GM23248 (cell line): ENCODE measurements around the gene EMC9. TPM values are rescaled to one million over a fixed set of nuclear protein-coding genes. Genes with fewer than 3 reads are reported as not detected.

Experiments used
- DNase-seq: peaks from one replicate; pipeline ENCODE4 v3.0.0-alpha.2; 2015
- H2AFZ ChIP-seq: fragments of 200-600 bp; sonication (generic); 2 replicates; pipeline ENCODE4 v1.6.1; 2016; ENCODE audit warnings: antibody characterized with exemption
- H3F3A ChIP-seq: fragments of 200-600 bp; sonication (generic); 2 replicates; pipeline ENCODE4 v1.6.1; 2016; ENCODE audit warnings: mild to moderate bottlenecking, antibody characterized with exemption, mixed run types; ENCODE audit not compliant: insufficient read depth
- H3K27ac ChIP-seq: fragments of 200-600 bp; sonication (generic); 2 replicates; pipeline ENCODE4 v1.5.1; 2016; ENCODE audit warnings: mild to moderate bottlenecking
- H3K27me3 ChIP-seq: fragments of 200-600 bp; sonication (generic); replicated peaks from 2 replicates; pipeline ENCODE4 v1.6.1; 2016; ENCODE audit warnings: mild to moderate bottlenecking; ENCODE audit not compliant: insufficient read depth
- H3K36me3 ChIP-seq: fragments of 200-600 bp; sonication (generic); 2 replicates; pipeline ENCODE4 v1.6.1; 2016; ENCODE audit warnings: low read depth, mild to moderate bottlenecking
- H3K4me1 ChIP-seq: fragments of 200-600 bp; sonication (generic); 2 replicates; pipeline ENCODE4 v1.6.1; 2016; ENCODE audit warnings: mild to moderate bottlenecking; ENCODE audit not compliant: insufficient read depth
- H3K4me2 ChIP-seq: fragments of 200-600 bp; sonication (generic); one replicate; pipeline ENCODE4 v1.6.1; 2016; ENCODE audit warnings: mild to moderate bottlenecking; ENCODE audit not compliant: unreplicated experiment
- H3K4me3 ChIP-seq: fragments of 200-600 bp; sonication (generic); 2 replicates; pipeline ENCODE4 v1.5.1; 2016; ENCODE audit warnings: mild to moderate bottlenecking
- H3K79me2 ChIP-seq: fragments of 200-600 bp; sonication (generic); 2 replicates; pipeline ENCODE4 v1.6.1; 2016; ENCODE audit warnings: mild to moderate bottlenecking; ENCODE audit not compliant: insufficient read depth
- H3K9ac ChIP-seq: fragments of 200-600 bp; sonication (generic); 2 replicates; pipeline ENCODE4 v1.6.1; 2016; ENCODE audit warnings: mild to moderate bottlenecking
- H3K9me2 ChIP-seq: fragments of 200-600 bp; sonication (generic); 2 replicates; pipeline ENCODE4 v1.6.1; 2016; ENCODE audit warnings: mixed run types, mild to moderate bottlenecking, moderate library complexity; ENCODE audit not compliant: insufficient read depth
- H3K9me3 ChIP-seq: fragments of 200-600 bp; sonication (generic); one replicate; pipeline ENCODE4 v1.6.1; 2017; ENCODE audit warnings: low read depth
- H4K20me1 ChIP-seq: fragments of 200-600 bp; sonication (generic); 2 replicates; pipeline ENCODE4 v1.6.0; 2016; ENCODE audit not compliant: insufficient read depth
- EZH2 ChIP-seq: fragments of 200-600 bp; sonication (generic); IDR thresholded peaks from 2 replicates; pipeline ENCODE4 v1.6.1; 2018; ENCODE audit warnings: antibody characterized with exemption, mild to moderate bottlenecking; ENCODE audit not compliant: insufficient read depth, poor library complexity, severe bottlenecking
- EZH2phosphoT487 ChIP-seq: fragments of 200-600 bp; sonication (generic); IDR thresholded peaks from 2 replicates; pipeline ENCODE4 v1.6.1; 2018; ENCODE audit warnings: antibody characterized with exemption, moderate library complexity, mild to moderate bottlenecking, low read depth; ENCODE audit not compliant: insufficient read depth
- WGBS, 2 experiments: methylation state at CpG; one replicate each; pipeline ENCODE4 v1.1.6; 2015 to 2017; ENCODE audit warnings: low lambda C conversion rate in 2 of 2, low coverage in 1 of 2; ENCODE audit errors: missing lambda C conversion rate in 2 of 2; 5-methylcytosine and 5-hydroxymethylcytosine counted together
- in situ Hi-C: fragments of 300-500 bp; cut with MboI; formaldehyde crosslinking; loops from 2 replicates; pipeline ENCODE4 v1.15.0; 2020
- polyA plus RNA-seq: library from polyadenylated mRNA; unstranded; fragments of >200 nt; fragmentation: Nextera tagmentation; extraction: Ambion mirVana; gene quantifications from 2 replicates; pipeline ENCODE4 v1.2.1, GENCODE V29; 2016
- total RNA-seq: library from RNA; depleted of rRNA; stranded (reverse); fragments of >200 nt; shearing (Covaris generic); gene quantifications from 2 replicates; pipeline ENCODE4 v1.2.3, GENCODE V29; 2014

EMC9 gene
- total and polyA plus RNA-seq, 2 experiments from 2014 or later: 22.9 to 27.4 TPM

DNA sequence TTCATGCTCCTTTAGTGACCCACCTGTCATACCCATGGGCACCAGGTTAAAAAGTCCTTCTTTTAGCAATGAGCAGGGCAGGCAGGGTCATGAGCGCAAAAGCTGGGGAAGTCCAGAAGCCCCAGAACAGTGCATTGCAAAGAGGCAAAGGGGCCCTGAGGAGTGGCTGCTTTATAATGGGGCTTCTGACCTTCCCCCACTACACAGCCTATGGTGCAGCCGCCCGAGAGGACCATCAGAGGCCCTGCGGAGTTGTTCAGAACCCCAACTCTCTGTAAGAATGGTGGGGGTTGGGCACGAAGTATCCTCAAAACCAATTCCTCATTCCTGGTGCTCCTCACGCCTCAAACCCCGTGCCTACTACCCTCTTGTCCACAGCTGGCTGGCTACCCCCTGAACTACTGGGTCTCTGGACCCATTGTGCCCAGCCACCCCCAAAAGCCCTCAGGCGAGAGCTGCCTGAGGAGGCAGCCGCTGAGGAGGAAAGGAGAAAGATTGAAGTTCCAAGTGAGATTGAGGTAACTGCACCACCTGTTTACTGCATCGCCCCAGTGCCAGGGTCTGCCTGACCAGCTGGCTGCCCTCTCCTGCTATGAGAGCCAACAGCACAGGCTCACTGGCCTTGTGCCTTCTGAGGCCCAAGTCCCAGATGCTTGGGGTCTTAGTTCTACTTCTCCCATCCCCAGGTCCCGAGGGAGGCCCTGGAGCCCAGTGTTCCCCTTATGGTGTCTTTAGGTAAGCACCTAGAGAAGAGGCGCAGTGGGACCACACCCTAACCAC, 37.2 kb upstream of the EMC9 start:
- DNase-seq: no peak
- no peak overlapping the region for H3K9ac ChIP-seq
- H3K79me2 ChIP-seq: no peaks in the 10 kb centered on the region
- no peak overlapping the region for H3K4me3 ChIP-seq
- TF ChIP-seq EZH2phosphoT487 (no peak), EZH2 (no peak)
- peaks cover 22% of the 10 kb centered on the region for H3F3A ChIP-seq
- H3K9me3 ChIP-seq: no peaks in the 10 kb centered on the region
- peaks cover 28% of the 10 kb centered on the region; the same call in 1 of the 2 replicates for H3K36me3 ChIP-seq
- H3K27ac ChIP-seq: no peak overlapping the region
- in situ Hi-C loops: no loop called here
- H3K27me3 ChIP-seq: no peaks in the 10 kb centered on the region
- H3K9me2 ChIP-seq: no peaks in the 10 kb centered on the region
- WGBS, 2 experiments: 93% methylated on average over 12 of the region's 12 CpGs
- H3K4me1 ChIP-seq: peaks cover 9% of the 10 kb centered on the region; the same call in 1 of the 2 replicates
- no peak overlapping the region for H3K4me2 ChIP-seq
- H4K20me1 ChIP-seq: no peaks in the 10 kb centered on the region
- H2AFZ ChIP-seq: no peak overlapping the region

DNA sequence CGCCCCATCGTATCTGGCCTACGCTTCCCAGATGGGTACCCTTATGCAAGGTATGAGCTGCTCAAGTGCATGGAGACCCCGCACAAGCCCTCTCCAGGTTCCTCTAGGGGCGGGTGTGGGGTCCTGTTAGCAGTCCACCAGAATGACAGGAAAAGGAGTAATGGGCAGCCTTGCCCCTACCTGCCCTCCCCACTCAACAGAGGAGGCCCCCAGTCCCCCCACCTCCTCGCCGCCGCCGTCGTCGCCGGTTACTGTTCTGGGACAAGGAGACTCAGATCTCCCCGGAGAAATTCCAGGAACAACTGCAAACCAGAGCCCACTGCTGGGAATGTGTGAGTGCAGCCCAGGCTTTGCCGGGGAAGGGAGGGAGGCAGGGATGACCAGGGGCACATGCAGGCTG, 36.5 kb upstream of the EMC9 start:
- DNase-seq: no peak
- no peak overlapping the region for H3K4me3 ChIP-seq
- H3K9me3 ChIP-seq: no peaks in the 10 kb centered on the region
- H3K4me2 ChIP-seq: no peak overlapping the region
- in situ Hi-C loops: no loop called here
- no peaks in the 10 kb centered on the region for H3K27me3 ChIP-seq
- TF ChIP-seq EZH2phosphoT487 (no peak), EZH2 (no peak)
- peaks cover 9% of the 10 kb centered on the region; the same call in 1 of the 2 replicates for H3K4me1 ChIP-seq
- H3K79me2 ChIP-seq: no peaks in the 10 kb centered on the region
- H3K36me3 ChIP-seq: peaks cover 28% of the 10 kb centered on the region; the same call in 1 of the 2 replicates
- no peak overlapping the region for H3K27ac ChIP-seq
- no peak overlapping the region for H2AFZ ChIP-seq
- H4K20me1 ChIP-seq: no peaks in the 10 kb centered on the region
- H3K9me2 ChIP-seq: no peaks in the 10 kb centered on the region
- 89 to 94% methylated on average over 14 of the region's 14 CpGs for WGBS, 2 experiments
- H3K9ac ChIP-seq: no peak overlapping the region
- peaks cover 22% of the 10 kb centered on the region for H3F3A ChIP-seq

DNA sequence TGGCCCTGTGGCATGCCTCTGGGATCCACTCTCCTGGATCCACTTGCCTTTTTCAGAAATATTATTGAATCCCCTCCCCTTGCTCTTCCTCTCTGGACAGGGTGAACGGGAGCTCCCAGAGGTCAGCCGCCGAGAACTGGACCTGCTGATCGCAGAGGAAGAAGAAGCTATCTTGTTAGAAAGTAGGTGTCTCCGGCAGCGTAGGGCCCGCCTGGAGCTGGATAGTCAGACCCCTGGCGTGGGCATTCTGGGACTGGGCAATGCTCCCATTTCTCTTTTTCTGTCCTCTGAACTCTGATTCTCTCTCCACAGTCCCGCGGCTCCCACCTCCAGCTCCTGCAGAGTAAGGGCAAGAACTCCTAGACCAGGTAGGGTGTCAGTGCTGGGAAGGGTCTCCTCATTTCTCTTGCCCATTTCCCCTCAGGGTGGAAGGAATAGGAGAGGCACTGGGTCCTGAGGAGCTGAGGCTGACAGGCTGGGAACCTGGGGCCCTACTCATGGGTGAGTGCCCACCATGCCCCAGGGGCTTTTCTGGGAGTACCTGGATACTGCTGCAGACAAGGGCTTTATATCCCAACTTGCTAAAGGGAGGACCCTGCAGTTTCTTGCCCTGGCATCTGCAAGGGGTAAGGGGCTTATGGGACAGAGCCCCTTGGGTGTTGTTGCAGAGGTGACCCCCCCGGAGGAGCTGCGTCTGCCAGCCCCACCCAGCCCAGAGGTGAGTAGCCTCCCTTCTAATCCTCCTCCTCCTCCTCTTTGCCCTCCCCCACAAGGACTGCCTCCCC, 35.8 kb upstream of the EMC9 start:
- Histone ChIP-seq H3K4me1 (peaks cover 9% of the 10 kb centered on the region; the same call in 1 of the 2 replicates), H3K4me2 (no peak overlapping the region), H3K36me3 (peaks cover 28% of the 10 kb centered on the region; the same call in 1 of the 2 replicates), H3F3A (peaks cover 22% of the 10 kb centered on the region), H3K9me2 (no peaks in the 10 kb centered on the region), H2AFZ (no peak overlapping the region), H3K4me3 (no peak overlapping the region), H3K79me2 (no peaks in the 10 kb centered on the region), H3K27ac (no peak overlapping the region), H3K9me3 (no peaks in the 10 kb centered on the region), H3K9ac (no peak overlapping the region), H4K20me1 (no peaks in the 10 kb centered on the region), H3K27me3 (no peaks in the 10 kb centered on the region)
- in situ Hi-C loops: no loop called here
- 83 to 85% methylated on average over 10 to 12 of the region's 12 CpGs for WGBS, 2 experiments
- no peak for DNase-seq
- TF ChIP-seq EZH2 (no peak), EZH2phosphoT487 (no peak)

DNA sequence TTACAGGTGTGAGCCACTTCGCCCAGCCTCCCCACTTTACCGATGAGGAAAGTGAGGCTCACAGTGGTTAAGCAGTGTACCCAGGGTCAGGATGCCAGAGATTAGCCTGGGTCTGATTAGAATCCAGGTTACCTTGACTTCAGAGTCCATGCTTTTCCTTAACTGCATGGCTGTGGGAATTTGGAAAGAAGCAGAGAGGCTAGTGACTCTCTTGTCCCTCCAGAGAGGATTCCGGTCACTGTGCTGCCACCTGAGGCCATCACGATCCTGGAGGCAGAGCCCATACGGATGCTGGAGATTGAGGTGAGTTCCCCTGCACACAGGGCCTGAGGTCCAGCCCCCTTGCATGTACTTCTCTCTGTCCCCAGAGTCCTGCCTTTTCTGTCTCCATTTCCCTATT, 35.2 kb upstream of the EMC9 start:
- peaks cover 9% of the 10 kb centered on the region; the same call in 1 of the 2 replicates for H3K4me1 ChIP-seq
- in situ Hi-C loops: no loop called here
- DNase-seq: no peak
- H3K9me2 ChIP-seq: no peaks in the 10 kb centered on the region
- H3K79me2 ChIP-seq: no peaks in the 10 kb centered on the region
- H3F3A ChIP-seq: peaks cover 22% of the 10 kb centered on the region
- TF ChIP-seq EZH2 (no peak), EZH2phosphoT487 (no peak)
- H3K9me3 ChIP-seq: no peaks in the 10 kb centered on the region
- no peak overlapping the region for H3K4me3 ChIP-seq
- H2AFZ ChIP-seq: no peak overlapping the region
- 91 to 92% methylated on average over 5 of the region's 5 CpGs for WGBS, 2 experiments
- peaks cover 28% of the 10 kb centered on the region; the same call in 1 of the 2 replicates for H3K36me3 ChIP-seq
- no peak overlapping the region for H3K4me2 ChIP-seq
- H4K20me1 ChIP-seq: no peaks in the 10 kb centered on the region
- H3K27ac ChIP-seq: no peak overlapping the region
- no peaks in the 10 kb centered on the region for H3K27me3 ChIP-seq
- H3K9ac ChIP-seq: no peak overlapping the region
